HepG2 (cell line): ENCODE data around the gene ZCCHC3. TPM values are rescaled to one million over a fixed set of nuclear protein-coding genes. Genes with fewer than 3 reads are reported as not detected.

Experiments used
- CREB1 ChIP-seq, 2 experiments: fragments of 450-650 bp in 1 of 2; IDR thresholded peaks; 2 replicates each; pipeline ENCODE4 v1.6.1; 2016 to 2017; ENCODE audit warnings: control low read depth in 1 of 2, mild to moderate bottlenecking in 1 of 2, missing compliant biosample characterization in 1 of 2, missing genetic modification characterization in 1 of 2
- HDAC2 ChIP-seq: sonication (generic); formaldehyde crosslinking; IDR thresholded peaks from 2 replicates; pipeline ENCODE4 v1.4.0; 2020; ENCODE audit warnings: missing genetic modification reagents
- HOXA9 ChIP-seq: sonication (generic); formaldehyde crosslinking; IDR thresholded peaks from 2 replicates; pipeline ENCODE4 v1.8.1; 2022; ENCODE audit warnings: missing genetic modification reagents, mild to moderate bottlenecking, moderate library complexity, borderline replicate concordance
- MIER2 ChIP-seq: IDR thresholded peaks from 2 replicates; pipeline ENCODE4 v1.6.1; 2016; ENCODE audit warnings: missing biosample characterization, missing genetic modification reagents
- NFE2 ChIP-seq: sonication (generic); formaldehyde crosslinking; IDR thresholded peaks from 2 replicates; pipeline ENCODE4 v1.4.0; 2020; ENCODE audit warnings: missing genetic modification reagents
- NR2F1 ChIP-seq, 2 experiments: fragments of 450-650 bp in 1 of 2; formaldehyde crosslinking in 1 of 2; IDR thresholded peaks; 2 replicates each; pipeline versions ENCODE4 v1.5.0 to v1.6.1; 2016 to 2020; ENCODE audit warnings: mild to moderate bottlenecking in 1 of 2, missing compliant biosample characterization in 1 of 2, missing genetic modification reagents in 1 of 2, moderate library complexity in 1 of 2
- RFX1 ChIP-seq: fragments of 450-650 bp; IDR thresholded peaks from 2 replicates; pipeline ENCODE4 v1.6.1; 2017
- ZFP82 ChIP-seq: sonication (generic); formaldehyde crosslinking; IDR thresholded peaks from 2 replicates; pipeline ENCODE4 v1.5.1; 2020; ENCODE audit warnings: mild to moderate bottlenecking, missing genetic modification reagents, borderline replicate concordance
- ZNF317 ChIP-seq: sonication (generic); formaldehyde crosslinking; IDR thresholded peaks from 2 replicates; pipeline ENCODE4 v1.5.0; 2020; ENCODE audit warnings: mild to moderate bottlenecking, missing genetic modification reagents
- ZNF776 ChIP-seq: sonication (generic); formaldehyde crosslinking; IDR thresholded peaks from 2 replicates; pipeline ENCODE4 v1.4.0; 2020; ENCODE audit warnings: mild to moderate bottlenecking, missing genetic modification reagents
- ZSCAN21 ChIP-seq: sonication (generic); formaldehyde crosslinking; IDR thresholded peaks from 2 replicates; pipeline ENCODE4 v1.8.0; 2022; ENCODE audit warnings: mild to moderate bottlenecking, missing genetic modification reagents, moderate library complexity, borderline replicate concordance
- polyA plus RNA-seq, 8 experiments: library from polyadenylated mRNA; depleted of rRNA in 3 of 8; stranded (reverse) in 7 of 8; unstranded in 1 of 8; fragments of >200 nt; fragmentation: Illumina TruSeq in 4 of 8; extraction: Trizol in 4 of 8; gene quantifications; 2 replicates each; pipeline versions ENCODE4 v1.2.1 to v1.2.3, GENCODE V29; 2011 to 2016; ENCODE audit warnings: low read depth in 4 of 8, missing spikeins in 1 of 8, mixed read lengths in 1 of 8; ENCODE audit not compliant: insufficient read depth in 1 of 8
- total RNA-seq, 5 experiments: library from RNA; depleted of rRNA; stranded (reverse); fragments of >200 nt; fragmentation: Illumina TruSeq; extraction: Trizol; gene quantifications; 2 replicates each; pipeline ENCODE4 v1.2.3, GENCODE V29; 2016; ENCODE audit warnings: low read depth in 1 of 5
- TF ChIP-seq, protein P1 (sequence below): sonication (generic); formaldehyde crosslinking; IDR thresholded peaks from 2 replicates; pipeline ENCODE4 v1.8.0; 2022; ENCODE audit warnings: missing genetic modification reagents, mild to moderate bottlenecking, moderate library complexity, borderline replicate concordance
- TF ChIP-seq, protein P2 (sequence below): sonication (generic); formaldehyde crosslinking; IDR thresholded peaks from 2 replicates; pipeline ENCODE4 v1.4.0; 2020; ENCODE audit warnings: missing genetic modification reagents
- TF ChIP-seq, protein P3 (sequence below): IDR thresholded peaks from 2 replicates; pipeline ENCODE4 v1.6.1; 2016; ENCODE audit warnings: missing compliant biosample characterization, missing genetic modification reagents, borderline replicate concordance
- TF ChIP-seq, protein P4 (sequence below): IDR thresholded peaks from 2 replicates; pipeline ENCODE4 v1.6.1; 2016; ENCODE audit warnings: low read depth, control low read depth
- TF ChIP-seq, protein P5 (sequence below): sonication (generic); formaldehyde crosslinking; conservative IDR thresholded peaks from 2 replicates; pipeline ENCODE4 v1.4.0; 2020; ENCODE audit warnings: missing genetic modification reagents
- TF ChIP-seq, protein P6 (sequence below): sonication (generic); formaldehyde crosslinking; IDR thresholded peaks from 2 replicates; pipeline ENCODE4 v1.5.0; 2020; ENCODE audit warnings: missing genetic modification reagents, mild to moderate bottlenecking, borderline replicate concordance

ZCCHC3 gene
- total and polyA plus RNA-seq, 2 of the 13 experiments (the other 11 are each of a cell fraction or from before 2014, with no cell fraction given) = 46.6 to 63.0 TPM

DNA sequence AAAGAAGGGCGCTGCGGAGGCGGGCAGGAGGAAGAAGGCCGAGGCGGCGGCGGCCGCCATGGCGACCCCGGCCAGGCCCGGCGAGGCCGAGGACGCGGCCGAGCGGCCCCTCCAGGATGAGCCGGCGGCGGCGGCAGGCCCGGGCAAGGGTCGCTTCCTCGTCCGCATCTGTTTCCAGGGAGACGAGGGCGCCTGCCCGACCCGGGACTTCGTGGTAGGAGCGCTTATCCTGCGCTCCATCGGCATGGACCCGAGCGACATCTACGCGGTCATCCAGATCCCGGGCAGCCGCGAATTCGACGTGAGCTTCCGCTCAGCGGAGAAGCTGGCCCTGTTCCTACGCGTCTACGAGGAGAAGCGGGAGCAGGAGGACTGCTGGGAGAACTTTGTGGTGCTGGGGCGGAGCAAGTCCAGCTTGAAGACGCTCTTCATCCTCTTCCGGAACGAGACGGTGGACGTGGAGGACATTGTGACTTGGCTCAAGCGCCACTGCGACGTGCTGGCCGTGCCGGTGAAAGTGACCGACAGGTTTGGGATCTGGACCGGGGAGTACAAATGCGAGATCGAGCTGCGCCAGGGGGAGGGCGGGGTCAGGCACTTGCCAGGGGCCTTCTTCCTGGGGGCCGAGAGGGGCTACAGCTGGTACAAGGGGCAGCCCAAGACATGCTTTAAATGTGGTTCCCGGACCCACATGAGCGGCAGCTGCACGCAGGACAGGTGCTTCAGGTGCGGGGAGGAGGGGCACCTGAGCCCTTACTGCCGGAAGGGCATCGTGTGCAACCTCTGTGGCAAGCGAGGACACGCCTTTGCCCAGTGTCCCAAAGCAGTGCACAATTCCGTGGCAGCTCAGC lies 780 bp downstream of the ZCCHC3 start (continued):
- TF ChIP-seq CREB1 (IDR thresholded peaks at IDR 0.05) (no peak), CREB1 (CRISPR knock-in tag; IDR thresholded peaks at IDR 0.05) (no peak), NR2F1 (CRISPR knock-in tag; IDR thresholded peaks at IDR 0.05) (0 out of 4 replicates have a peak, but pooled peaks of 1 of the 2 experiments have one; percentile 35), MIER2 (CRISPR knock-in tag) (peak; percentile 17; the same call in 1 of the 2 replicates), ZNF317 (CRISPR knock-in tag) (peak; percentile 73; the same call in 1 of the 2 replicates), ZFP82 (CRISPR knock-in tag) (no peak), HOXA9 (CRISPR knock-in tag) (peak; percentile 66; the same call in 1 of the 2 replicates), ZNF776 (CRISPR knock-in tag) (peak; percentile 62; the same call in 1 of the 2 replicates), ZSCAN21 (CRISPR knock-in tag) (peak; percentile 70), NFE2 (no peak), HDAC2 (CRISPR knock-in tag) (no peak; the same call in 1 of the 2 replicates), RFX1 (peak; percentile 35; the same call in 1 of the 2 replicates)
- TF ChIP-seq, protein P1, sequence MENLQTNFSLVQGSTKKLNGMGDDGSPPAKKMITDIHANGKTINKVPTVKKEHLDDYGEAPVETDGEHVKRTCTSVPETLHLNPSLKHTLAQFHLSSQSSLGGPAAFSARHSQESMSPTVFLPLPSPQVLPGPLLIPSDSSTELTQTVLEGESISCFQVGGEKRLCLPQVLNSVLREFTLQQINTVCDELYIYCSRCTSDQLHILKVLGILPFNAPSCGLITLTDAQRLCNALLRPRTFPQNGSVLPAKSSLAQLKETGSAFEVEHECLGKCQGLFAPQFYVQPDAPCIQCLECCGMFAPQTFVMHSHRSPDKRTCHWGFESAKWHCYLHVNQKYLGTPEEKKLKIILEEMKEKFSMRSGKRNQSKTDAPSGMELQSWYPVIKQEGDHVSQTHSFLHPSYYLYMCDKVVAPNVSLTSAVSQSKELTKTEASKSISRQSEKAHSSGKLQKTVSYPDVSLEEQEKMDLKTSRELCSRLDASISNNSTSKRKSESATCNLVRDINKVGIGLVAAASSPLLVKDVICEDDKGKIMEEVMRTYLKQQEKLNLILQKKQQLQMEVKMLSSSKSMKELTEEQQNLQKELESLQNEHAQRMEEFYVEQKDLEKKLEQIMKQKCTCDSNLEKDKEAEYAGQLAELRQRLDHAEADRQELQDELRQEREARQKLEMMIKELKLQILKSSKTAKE (CRISPR knock-in tag) = 0 out of 2 replicates have a peak, but pooled peaks have one; percentile 26
- TF ChIP-seq, protein P2, sequence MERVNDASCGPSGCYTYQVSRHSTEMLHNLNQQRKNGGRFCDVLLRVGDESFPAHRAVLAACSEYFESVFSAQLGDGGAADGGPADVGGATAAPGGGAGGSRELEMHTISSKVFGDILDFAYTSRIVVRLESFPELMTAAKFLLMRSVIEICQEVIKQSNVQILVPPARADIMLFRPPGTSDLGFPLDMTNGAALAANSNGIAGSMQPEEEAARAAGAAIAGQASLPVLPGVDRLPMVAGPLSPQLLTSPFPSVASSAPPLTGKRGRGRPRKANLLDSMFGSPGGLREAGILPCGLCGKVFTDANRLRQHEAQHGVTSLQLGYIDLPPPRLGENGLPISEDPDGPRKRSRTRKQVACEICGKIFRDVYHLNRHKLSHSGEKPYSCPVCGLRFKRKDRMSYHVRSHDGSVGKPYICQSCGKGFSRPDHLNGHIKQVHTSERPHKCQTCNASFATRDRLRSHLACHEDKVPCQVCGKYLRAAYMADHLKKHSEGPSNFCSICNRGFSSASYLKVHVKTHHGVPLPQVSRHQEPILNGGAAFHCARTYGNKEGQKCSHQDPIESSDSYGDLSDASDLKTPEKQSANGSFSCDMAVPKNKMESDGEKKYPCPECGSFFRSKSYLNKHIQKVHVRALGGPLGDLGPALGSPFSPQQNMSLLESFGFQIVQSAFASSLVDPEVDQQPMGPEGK (CRISPR knock-in tag) = peak; percentile 78
- TF ChIP-seq, protein P3, sequence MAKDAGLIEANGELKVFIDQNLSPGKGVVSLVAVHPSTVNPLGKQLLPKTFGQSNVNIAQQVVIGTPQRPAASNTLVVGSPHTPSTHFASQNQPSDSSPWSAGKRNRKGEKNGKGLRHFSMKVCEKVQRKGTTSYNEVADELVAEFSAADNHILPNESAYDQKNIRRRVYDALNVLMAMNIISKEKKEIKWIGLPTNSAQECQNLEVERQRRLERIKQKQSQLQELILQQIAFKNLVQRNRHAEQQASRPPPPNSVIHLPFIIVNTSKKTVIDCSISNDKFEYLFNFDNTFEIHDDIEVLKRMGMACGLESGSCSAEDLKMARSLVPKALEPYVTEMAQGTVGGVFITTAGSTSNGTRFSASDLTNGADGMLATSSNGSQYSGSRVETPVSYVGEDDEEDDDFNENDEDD (CRISPR knock-in tag) = peak; percentile 63
- TF ChIP-seq, protein P4, sequence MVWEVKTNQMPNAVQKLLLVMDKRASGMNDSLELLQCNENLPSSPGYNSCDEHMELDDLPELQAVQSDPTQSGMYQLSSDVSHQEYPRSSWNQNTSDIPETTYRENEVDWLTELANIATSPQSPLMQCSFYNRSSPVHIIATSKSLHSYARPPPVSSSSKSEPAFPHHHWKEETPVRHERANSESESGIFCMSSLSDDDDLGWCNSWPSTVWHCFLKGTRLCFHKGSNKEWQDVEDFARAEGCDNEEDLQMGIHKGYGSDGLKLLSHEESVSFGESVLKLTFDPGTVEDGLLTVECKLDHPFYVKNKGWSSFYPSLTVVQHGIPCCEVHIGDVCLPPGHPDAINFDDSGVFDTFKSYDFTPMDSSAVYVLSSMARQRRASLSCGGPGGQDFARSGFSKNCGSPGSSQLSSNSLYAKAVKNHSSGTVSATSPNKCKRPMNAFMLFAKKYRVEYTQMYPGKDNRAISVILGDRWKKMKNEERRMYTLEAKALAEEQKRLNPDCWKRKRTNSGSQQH = peak; percentile 82; the same call in 1 of the 2 replicates
- TF ChIP-seq, protein P5, sequence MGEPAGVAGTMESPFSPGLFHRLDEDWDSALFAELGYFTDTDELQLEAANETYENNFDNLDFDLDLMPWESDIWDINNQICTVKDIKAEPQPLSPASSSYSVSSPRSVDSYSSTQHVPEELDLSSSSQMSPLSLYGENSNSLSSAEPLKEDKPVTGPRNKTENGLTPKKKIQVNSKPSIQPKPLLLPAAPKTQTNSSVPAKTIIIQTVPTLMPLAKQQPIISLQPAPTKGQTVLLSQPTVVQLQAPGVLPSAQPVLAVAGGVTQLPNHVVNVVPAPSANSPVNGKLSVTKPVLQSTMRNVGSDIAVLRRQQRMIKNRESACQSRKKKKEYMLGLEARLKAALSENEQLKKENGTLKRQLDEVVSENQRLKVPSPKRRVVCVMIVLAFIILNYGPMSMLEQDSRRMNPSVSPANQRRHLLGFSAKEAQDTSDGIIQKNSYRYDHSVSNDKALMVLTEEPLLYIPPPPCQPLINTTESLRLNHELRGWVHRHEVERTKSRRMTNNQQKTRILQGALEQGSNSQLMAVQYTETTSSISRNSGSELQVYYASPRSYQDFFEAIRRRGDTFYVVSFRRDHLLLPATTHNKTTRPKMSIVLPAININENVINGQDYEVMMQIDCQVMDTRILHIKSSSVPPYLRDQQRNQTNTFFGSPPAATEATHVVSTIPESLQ (CRISPR knock-in tag) = no peak
- TF ChIP-seq, protein P6, sequence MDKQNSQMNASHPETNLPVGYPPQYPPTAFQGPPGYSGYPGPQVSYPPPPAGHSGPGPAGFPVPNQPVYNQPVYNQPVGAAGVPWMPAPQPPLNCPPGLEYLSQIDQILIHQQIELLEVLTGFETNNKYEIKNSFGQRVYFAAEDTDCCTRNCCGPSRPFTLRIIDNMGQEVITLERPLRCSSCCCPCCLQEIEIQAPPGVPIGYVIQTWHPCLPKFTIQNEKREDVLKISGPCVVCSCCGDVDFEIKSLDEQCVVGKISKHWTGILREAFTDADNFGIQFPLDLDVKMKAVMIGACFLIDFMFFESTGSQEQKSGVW (CRISPR knock-in tag) = 0 out of 2 replicates have a peak, but pooled peaks have one; percentile 5
